Heart right ventricle (tissue), 16 donors: Measurements from ENCODE around the gene GTF3C1. TPM values are rescaled to one million over a fixed set of nuclear protein-coding genes. Genes with fewer than 3 reads are reported as not detected.

Experiments
- ATAC-seq, 8 donors: fragments of 200-7000 bp; cut with Tn5 transposase; one replicate each; pipeline ENCODE4 v1.9.1; 2020; ENCODE audit warnings: mild to moderate bottlenecking in 8 of 8, moderate library complexity in 8 of 8, moderate number of reproducible peaks in 1 of 8
- DNase-seq, 2 donors: peaks; one replicate each; pipeline ENCODE4 v3.0.0-alpha.2; 2020
- H3K27ac ChIP-seq, 10 donors: fragments of 200-600 bp; sonication (generic) in 2 of 10; one replicate each; pipeline versions ENCODE4 v1.5.0 to v1.8.0; 2020 to 2022; ENCODE audit warnings: mild to moderate bottlenecking in 3 of 10
- H3K27me3 ChIP-seq, 7 donors: fragments of 200-600 bp; one replicate each; pipeline ENCODE4 v1.8.0; 2021 to 2022; ENCODE audit warnings: mild to moderate bottlenecking in 2 of 7
- H3K36me3 ChIP-seq, 9 donors: fragments of 200-600 bp; sonication (generic) in 1 of 9; one replicate each; pipeline versions ENCODE4 v1.5.0 to v1.8.0; 2020 to 2022; ENCODE audit warnings: mild to moderate bottlenecking in 2 of 9
- H3K4me1 ChIP-seq, 9 donors: fragments of 200-600 bp; sonication (generic) in 1 of 9; one replicate each; pipeline versions ENCODE4 v1.5.0 to v1.8.0; 2020 to 2022; ENCODE audit warnings: mild to moderate bottlenecking in 4 of 9
- H3K4me3 ChIP-seq, 10 donors: fragments of 200-600 bp; sonication (generic) in 2 of 10; one replicate each; pipeline versions ENCODE4 v1.5.0 to v1.8.0; 2020 to 2022; ENCODE audit warnings: mild to moderate bottlenecking in 7 of 10, moderate library complexity in 2 of 10
- H3K9me3 ChIP-seq, 11 donors: fragments of 200-600 bp in 10 of 11; sonication (generic) in 2 of 11; one replicate each; pipeline versions ENCODE4 v1.5.0 to v1.8.0; 2013 to 2022; ENCODE audit warnings: mild to moderate bottlenecking in 2 of 11, control low read depth in 1 of 11, moderate library complexity in 1 of 11
- CTCF ChIP-seq, 9 donors: fragments of 200-600 bp; sonication (generic) in 2 of 9; IDR thresholded peaks; one replicate each; pipeline versions ENCODE4 v1.5.0 to v1.8.0; 2021 to 2022; ENCODE audit warnings: antibody characterized with exemption in 9 of 9, mild to moderate bottlenecking in 5 of 9, moderate library complexity in 1 of 9
- WGBS, 2 donors: extraction: QIAGEN DNeasy Blood & Tissue Kit; methylation state at CpG; one replicate each; pipeline ENCODE4 v1.1.7; 2013; ENCODE audit warnings: inconsistent platforms in 1 of 2; 5-methylcytosine and 5-hydroxymethylcytosine counted together
- intact Hi-C, 10 donors: fragments of 100-400 bp; cut with DNase I; formaldehyde crosslinking; loops; one replicate each; pipeline versions ENCODE4 v1.11.1 to v1.14.2; 2022
- polyA plus RNA-seq, 2 donors: library from polyadenylated mRNA; stranded (reverse); fragments of 200-250 nt; gene quantifications; one replicate each; pipeline ENCODE4 v1.2.3, GENCODE V29; 2013
- total RNA-seq, 10 donors: library from RNA; stranded (reverse); fragmentation: NEBNext Ultra II Directional in 3 of 10; extraction: Animal tissue kit (Norgen Biotek cat#: 25700) in 3 of 10; gene quantifications; one replicate each; pipeline versions ENCODE4 v1.2.1 to v1.2.4, GENCODE V29; 2021 to 2023
- donor health status: Arrhythmogenic right ventricular cardiomyopathy.
- donor health status: ischemic (EF 13 %, LVEDD 7.1; RV severe dilation, severe dysfunction).
- donor health status: healthy with polysubstance abuse.
- donor health status: DM: no; HTN: yes; CAD: no.
- donor health status: DM: no; HTN: no; CAD: no.
- donor health status: ischemic (EF 25% LVEDD 6.9; RV normal size, moderate dysfunction).
- donor health status: ischemic (EF 25% LVEDD 5.7; RV mildly dilated, moderate dysfunction).
- donor health status: healthy.
- donor health status: DM: yes; HTN: yes; CAD: no.
- donor health status: Ischemic cardiomyopathy.
- donor health status: ischemic (EF 35%, LVEDD 5.7; RV mildly dilated, moderate dysfunction).
- donor health status: nonischemic (EF 11% LVEDD 7.7; RV severe dilation, severe dysfunction).
- donor health status: DM: yes; HTN: yes; CAD: no.
- donor health status: PGD.
- donor health status: ischemic (EF 29% LVEDD 5.4; RV normal size, mild dysfunction).
- donor health status: nonischemic (EF 23%, LVEDD 6.1; RV moderate dilation, normal function).

Gene GTF3C1
- total and polyA plus RNA-seq, 12 donors: 48.1 to 133 (median 62.8) TPM

GRCh38 chr16:27429981-27430441 is 119.7 kb downstream of the GTF3C1 start:
- intact Hi-C loops: no loop called here
- H3K4me1 ChIP-seq: peaks cover 0 to 36% (median 0%) of the 10 kb centered on the region in 9 donors
- WGBS, 2 donors: 46 to 53% methylated on average over 16 of the region's 16 CpGs
- no peak for ATAC-seq
- peaks cover 0 to 6% (median 0%) of the 10 kb centered on the region in 11 donors for H3K9me3 ChIP-seq
- no peak overlapping the region for H3K4me3 ChIP-seq
- H3K27me3 ChIP-seq: peaks cover 0 to 69% (median 40%) of the 10 kb centered on the region in 7 donors
- peaks cover 0 to 8% (median 0%) of the 10 kb centered on the region in 9 donors for H3K36me3 ChIP-seq
- peak in 1 of 2 donors; percentile 2 for DNase-seq
- TF ChIP-seq CTCF (IDR thresholded peaks at IDR 0.05): no peak
- H3K27ac ChIP-seq: no peak overlapping the region

- DNase-seq: no peak
- Histone ChIP-seq H3K27me3 (peaks cover 0 to 65% (median 40%) of the 10 kb centered on the region in 7 donors), H3K36me3 (peaks cover 0 to 2% (median 0%) of the 10 kb centered on the region in 9 donors), H3K9me3 (peaks cover 0 to 6% (median 0%) of the 10 kb centered on the region in 11 donors), H3K4me1 (peaks cover 0 to 36% (median 0%) of the 10 kb centered on the region in 9 donors), H3K4me3 (no peak overlapping the region), H3K27ac (no peak overlapping the region)
- 90% methylated on average over 11 of the region's 11 CpGs for WGBS, 2 donors
- intact Hi-C loops: no loop called here
- no peak for TF ChIP-seq CTCF (IDR thresholded peaks at IDR 0.05)
- no peak for ATAC-seq
These were observed 120.3 kb downstream of the GTF3C1 start for GRCh38 chr16:27429330-27429871.

GRCh38 chr16:27428026-27428785 is 121.5 kb downstream of the GTF3C1 start:
- TF ChIP-seq CTCF (IDR thresholded peaks at IDR 0.05): peak in 2 of 9 donors; percentile 5 to 29
- WGBS, 2 donors: 89 to 90% methylated on average over 4 of the region's 4 CpGs
- H3K27me3 ChIP-seq: peaks cover 0 to 55% (median 40%) of the 10 kb centered on the region in 7 donors
- intact Hi-C loops: no loop called here
- no peak overlapping the region for H3K27ac ChIP-seq
- H3K4me1 ChIP-seq: peaks cover 0 to 36% (median 0%) of the 10 kb centered on the region in 9 donors
- peaks cover 0 to 8% (median 1%) of the 10 kb centered on the region in 11 donors for H3K9me3 ChIP-seq
- no peak for ATAC-seq
- no peak overlapping the region for H3K4me3 ChIP-seq
- H3K36me3 ChIP-seq: no peaks in the 10 kb centered on the region
- peak in 1 of 2 donors; percentile 1 for DNase-seq

GRCh38 chr16:27427538-27427937 is 122.2 kb downstream of the GTF3C1 start:
- WGBS, 2 donors: 68 to 69% methylated on average over 5 of the region's 5 CpGs
- DNase-seq: no peak
- no peak for TF ChIP-seq CTCF (IDR thresholded peaks at IDR 0.05)
- ATAC-seq: no peak
- Histone ChIP-seq H3K27ac (no peak overlapping the region), H3K36me3 (no peaks in the 10 kb centered on the region), H3K9me3 (peaks cover 0 to 15% (median 8%) of the 10 kb centered on the region in 11 donors), H3K4me1 (peaks cover 0 to 35% (median 0%) of the 10 kb centered on the region in 9 donors), H3K4me3 (no peak overlapping the region), H3K27me3 (peaks cover 0 to 51% (median 40%) of the 10 kb centered on the region in 7 donors)
- intact Hi-C loops: no loop called here
